ENCODE results near the gene HECTD1. TPM values are rescaled to one million over a fixed set of nuclear protein-coding genes. Genes with fewer than 3 reads are reported as not detected.

HECTD1 gene
- total RNA-seq, 4 donors from 2014 or later, result 222 to 294 (median 244) TPM

DNA sequence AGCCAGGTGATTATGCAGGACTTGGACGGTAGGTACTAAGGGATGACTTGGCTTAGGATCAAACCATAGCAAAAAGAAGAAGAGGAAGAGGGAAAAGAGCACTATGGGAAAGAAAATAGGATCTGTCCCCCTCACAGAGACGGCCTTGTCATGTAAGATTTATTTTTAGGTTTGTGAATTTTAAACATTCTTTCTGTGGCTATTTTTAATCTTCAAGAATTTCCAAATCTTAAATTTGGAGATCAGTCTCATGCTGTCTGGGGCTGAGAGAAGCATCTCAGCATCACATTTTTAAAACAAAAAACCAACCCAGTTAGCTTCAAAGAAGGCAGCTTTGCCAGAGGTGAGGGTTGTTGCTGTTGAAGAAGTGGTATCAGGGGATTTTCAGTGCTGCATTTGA is 128.8 kb downstream of the HECTD1 start:
- TF ChIP-seq, protein P1, sequence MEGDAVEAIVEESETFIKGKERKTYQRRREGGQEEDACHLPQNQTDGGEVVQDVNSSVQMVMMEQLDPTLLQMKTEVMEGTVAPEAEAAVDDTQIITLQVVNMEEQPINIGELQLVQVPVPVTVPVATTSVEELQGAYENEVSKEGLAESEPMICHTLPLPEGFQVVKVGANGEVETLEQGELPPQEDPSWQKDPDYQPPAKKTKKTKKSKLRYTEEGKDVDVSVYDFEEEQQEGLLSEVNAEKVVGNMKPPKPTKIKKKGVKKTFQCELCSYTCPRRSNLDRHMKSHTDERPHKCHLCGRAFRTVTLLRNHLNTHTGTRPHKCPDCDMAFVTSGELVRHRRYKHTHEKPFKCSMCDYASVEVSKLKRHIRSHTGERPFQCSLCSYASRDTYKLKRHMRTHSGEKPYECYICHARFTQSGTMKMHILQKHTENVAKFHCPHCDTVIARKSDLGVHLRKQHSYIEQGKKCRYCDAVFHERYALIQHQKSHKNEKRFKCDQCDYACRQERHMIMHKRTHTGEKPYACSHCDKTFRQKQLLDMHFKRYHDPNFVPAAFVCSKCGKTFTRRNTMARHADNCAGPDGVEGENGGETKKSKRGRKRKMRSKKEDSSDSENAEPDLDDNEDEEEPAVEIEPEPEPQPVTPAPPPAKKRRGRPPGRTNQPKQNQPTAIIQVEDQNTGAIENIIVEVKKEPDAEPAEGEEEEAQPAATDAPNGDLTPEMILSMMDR (IDR thresholded peaks at IDR 0.05; ENCODE audit: low read depth), result no peak

DNA sequence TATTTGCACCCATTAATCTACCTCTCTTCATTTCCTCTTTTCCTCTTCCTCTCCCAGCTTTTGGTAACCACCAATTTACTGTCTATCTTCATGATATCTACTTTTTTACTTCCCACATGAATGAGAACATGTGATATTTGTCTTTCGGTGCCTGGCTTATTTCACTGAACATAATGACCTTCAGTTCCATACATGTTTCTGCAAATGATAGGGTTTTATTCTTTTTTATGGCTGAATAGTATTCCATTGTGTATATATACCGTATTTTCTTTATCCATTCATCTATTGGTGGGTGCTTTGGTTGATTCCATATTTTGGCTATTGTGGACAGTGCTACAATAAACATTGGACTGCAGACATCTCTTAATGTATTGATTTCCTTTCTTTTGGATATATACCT is 132.4 kb downstream of the HECTD1 start:
- TF ChIP-seq, protein P1 (IDR thresholded peaks at IDR 0.05; ENCODE audit: low read depth), result no peak

DNA sequence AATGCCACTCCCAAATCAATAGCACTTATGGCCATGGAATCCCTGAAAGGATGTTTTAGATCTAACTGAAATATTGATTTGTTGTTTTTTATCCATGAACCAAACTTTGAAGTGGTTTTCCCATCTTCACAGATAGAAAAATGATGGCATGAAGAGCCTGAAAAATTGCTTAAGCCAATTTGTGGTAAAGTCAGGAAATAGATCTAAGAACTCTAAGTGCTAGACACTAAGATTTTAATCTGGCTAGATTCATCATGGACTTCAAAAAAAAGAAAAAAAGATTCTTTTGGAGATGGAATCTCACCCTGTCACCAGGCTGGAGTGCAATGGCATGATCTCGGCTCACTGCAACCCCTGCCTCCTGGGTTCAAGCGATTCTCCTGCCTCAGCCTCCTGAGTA is 136.4 kb downstream of the HECTD1 start:
- TF ChIP-seq, protein P1 (IDR thresholded peaks at IDR 0.05; ENCODE audit: low read depth), result no peak

DNA sequence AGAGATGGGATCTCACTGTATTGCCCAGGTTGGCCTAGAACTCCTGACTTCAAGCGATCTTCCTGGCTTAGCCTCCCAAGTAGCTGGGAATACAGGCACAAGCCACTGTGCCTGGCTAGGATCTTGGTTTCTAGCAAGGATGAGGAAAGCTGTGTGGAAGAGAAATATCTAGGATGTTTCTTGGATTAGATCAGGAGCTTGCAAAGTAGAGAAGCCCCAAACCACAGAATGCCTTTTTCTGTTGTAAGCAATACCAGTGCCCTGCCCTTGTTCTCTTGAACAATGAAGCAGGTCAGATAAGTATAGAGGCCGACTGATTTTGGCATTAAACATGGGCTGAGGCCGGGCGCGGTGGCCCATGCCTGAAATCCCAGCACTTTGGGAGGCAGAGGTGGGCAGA is 137.2 kb downstream of the HECTD1 start:
- TF ChIP-seq, protein P1 (IDR thresholded peaks at IDR 0.05; ENCODE audit: low read depth), result no peak

DNA sequence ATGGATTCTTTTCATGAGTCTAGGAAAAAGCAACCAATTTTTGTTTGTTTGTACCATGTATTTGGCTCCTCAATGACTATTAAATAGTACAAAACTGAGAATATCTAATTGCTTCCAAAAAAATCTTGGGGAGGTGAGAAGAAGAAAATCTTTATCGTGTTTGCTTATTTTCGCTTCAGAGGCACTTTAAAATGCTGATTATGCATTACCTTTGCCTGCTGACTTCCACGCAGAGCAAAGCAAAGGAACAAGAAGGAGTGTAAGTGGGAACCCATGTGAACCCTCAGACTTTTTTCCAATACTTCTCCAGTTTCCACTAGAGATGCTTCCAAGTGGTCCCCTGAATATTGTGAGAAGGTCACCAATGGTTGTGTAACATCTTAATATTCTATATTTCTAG is 138.2 kb downstream of the HECTD1 start:
- TF ChIP-seq, protein P1 (IDR thresholded peaks at IDR 0.05; ENCODE audit: low read depth), result no peak

DNA sequence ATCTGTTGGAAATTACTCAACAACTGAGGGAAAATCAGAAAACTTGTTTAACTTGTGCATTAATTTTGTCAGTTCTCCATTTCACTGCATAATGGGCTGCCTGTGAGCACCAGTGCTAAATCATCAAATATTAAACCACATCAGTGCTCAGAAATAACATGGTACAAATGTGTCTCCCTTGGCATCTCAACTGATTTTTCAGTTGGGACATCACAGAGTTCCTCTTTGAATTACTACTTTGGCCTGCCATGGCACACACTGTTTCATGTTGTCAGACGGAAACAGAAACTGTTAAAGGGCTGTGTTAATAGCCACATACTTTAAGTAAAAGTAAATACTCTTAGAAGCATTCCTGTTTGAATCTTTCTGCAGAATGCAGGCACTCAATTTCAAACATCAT is 139.4 kb downstream of the HECTD1 start:
- TF ChIP-seq, protein P1 (IDR thresholded peaks at IDR 0.05; ENCODE audit: low read depth), result no peak

DNA sequence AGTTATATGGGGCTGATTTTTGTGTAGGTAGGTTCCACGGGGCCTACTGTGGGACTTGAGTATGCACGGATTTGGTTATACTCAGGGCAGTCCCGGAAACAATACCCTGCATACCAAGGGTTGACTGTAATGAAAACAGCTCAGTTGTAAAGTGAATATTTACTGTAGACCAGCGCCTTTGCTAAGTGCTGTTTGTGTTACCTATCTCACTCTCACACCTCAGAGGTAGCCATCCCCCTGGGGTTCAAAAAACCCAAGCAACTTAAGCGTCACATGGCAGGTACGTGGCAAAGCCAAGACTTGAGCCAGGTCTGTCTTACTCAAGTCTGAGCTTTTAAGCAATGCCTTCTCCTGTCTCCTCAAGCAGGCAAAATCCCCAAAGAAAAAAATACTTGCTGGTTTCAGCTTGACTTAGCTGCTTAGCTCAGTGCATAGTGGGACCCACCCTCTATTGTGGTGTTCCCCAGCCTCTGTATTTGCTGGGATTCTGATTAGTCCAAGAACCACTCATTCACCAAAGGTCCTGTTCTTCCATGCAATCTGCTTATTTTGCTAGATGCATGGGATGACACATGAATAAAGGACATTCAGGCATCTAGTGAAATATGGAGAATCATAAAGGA is 147.2 kb downstream of the HECTD1 start:
- TF ChIP-seq, protein P1 (IDR thresholded peaks at IDR 0.05; ENCODE audit: low read depth), result no peak

Data from subcutaneous adipose tissue (tissue), 4 donors.